ENCODE data around the gene EGLN3. TPM values are rescaled to one million over a fixed set of nuclear protein-coding genes. Genes with fewer than 3 reads are reported as not detected.

Gene EGLN3
- total RNA-seq, 3 donors from 2014 or later (not counting 1 experiment from before 2014, with no cell fraction given) = 0.52 to 1.1 (median 0.57) TPM

DNA sequence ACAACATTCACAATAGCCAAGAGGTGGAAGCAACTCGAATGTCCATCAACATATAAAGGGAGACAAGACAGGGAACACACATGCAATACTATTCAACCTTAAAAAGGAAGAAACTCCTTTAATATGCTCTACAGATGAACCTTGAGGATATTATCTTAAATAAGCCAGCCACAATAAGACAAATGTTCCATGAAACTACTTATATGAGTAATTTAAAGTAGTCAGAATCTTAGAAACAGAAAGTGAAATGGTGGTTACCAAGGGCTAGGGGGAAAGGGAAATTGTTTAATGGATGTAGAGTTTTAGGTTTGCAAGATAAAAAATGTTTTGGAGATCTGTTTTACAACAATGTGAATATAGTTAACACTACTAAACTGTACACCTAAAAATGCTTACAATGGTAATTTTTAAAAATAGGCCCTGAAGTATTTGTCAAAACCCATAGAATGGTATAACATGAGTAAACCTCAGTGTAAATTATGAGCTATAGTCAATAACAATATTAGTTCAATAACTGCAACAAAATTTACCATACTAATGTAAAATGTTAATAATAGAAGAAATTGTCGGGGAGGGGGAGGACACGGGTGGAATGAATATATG lies 71.1 kb downstream of the EGLN3 start:
- intact Hi-C loops (cut with micrococcal nuclease) = no loop called here
- peaks cover 6 to 20% of the 10 kb centered on the region in 2 donors for H3K9me3 Mint-ChIP-seq
- H3K4me1 ChIP-seq (ENCODE audit: control insufficient read depth, insufficient read depth, low read length) = no peaks in the 10 kb centered on the region
- no peak overlapping the region for H3K27ac ChIP-seq (ENCODE audit: low read length)
- H3K27ac Mint-ChIP-seq = no peak overlapping the region
- H3K4me1 Mint-ChIP-seq = no peaks in the 10 kb centered on the region
- ATAC-seq (no peak), DNase-seq (no peak)
- 92% methylated on average over 1 of the region's 3 CpGs for WGBS (ENCODE audit: insufficient coverage)
- H3K36me3 Mint-ChIP-seq = peaks cover 15% of the 10 kb centered on the region
- no peak overlapping the region for H3K4me3 ChIP-seq (ENCODE audit: low read length)
- H3K27me3 Mint-ChIP-seq (ENCODE audit: low read depth in 2 of 2) = no peaks in the 10 kb centered on the region
- peaks cover 8% of the 10 kb centered on the region for H3K9me3 ChIP-seq (ENCODE audit: control insufficient read depth, insufficient read depth, low read length)
- no peaks in the 10 kb centered on the region for H3K27me3 ChIP-seq (ENCODE audit: control insufficient read depth, insufficient read depth, low read length)
- TF ChIP-seq CTCF (IDR thresholded peaks at IDR 0.05) = no peak
- H3K36me3 ChIP-seq (ENCODE audit: control insufficient read depth, insufficient read depth, low read length) = no peaks in the 10 kb centered on the region
- H3K4me3 Mint-ChIP-seq = no peak overlapping the region

DNA sequence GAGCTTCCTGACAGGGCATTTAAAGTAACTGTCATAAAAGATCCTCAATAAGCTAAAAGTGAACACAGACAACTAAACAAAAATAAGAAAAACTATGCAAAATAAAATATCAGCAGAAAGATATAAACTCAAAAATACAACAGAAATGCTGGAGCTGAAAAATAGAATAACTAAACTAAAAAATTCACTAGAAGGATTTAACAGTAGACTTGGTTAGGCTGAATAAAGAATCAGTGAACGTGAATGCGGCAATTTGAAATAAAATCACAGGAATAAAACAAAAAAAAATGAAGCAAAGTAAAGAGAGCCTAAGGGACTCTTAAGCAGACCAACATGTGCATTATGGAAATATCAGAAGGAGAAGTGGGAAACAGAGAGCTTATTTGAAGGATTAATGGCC lies 74.6 kb downstream of the EGLN3 start:
- Histone ChIP-seq H3K27me3 (ENCODE audit: control insufficient read depth, insufficient read depth, low read length) (no peaks in the 10 kb centered on the region), H3K4me3 (ENCODE audit: low read length) (no peak overlapping the region), H3K4me1 (ENCODE audit: control insufficient read depth, insufficient read depth, low read length) (no peaks in the 10 kb centered on the region), H3K36me3 (ENCODE audit: control insufficient read depth, insufficient read depth, low read length) (no peaks in the 10 kb centered on the region), H3K27ac (ENCODE audit: low read length) (no peak overlapping the region), H3K9me3 (ENCODE audit: control insufficient read depth, insufficient read depth, low read length) (peaks cover 13% of the 10 kb centered on the region)
- Mint-ChIP-seq H3K9me3 (peaks cover 11 to 20% of the 10 kb centered on the region in 2 donors), H3K4me1 (no peaks in the 10 kb centered on the region), H3K4me3 (no peak overlapping the region), H3K27ac (no peak overlapping the region), H3K27me3 (ENCODE audit: low read depth in 2 of 2) (no peaks in the 10 kb centered on the region), H3K36me3 (peaks cover 15% of the 10 kb centered on the region)
- intact Hi-C loops (cut with micrococcal nuclease) = no loop called here
- TF ChIP-seq CTCF (IDR thresholded peaks at IDR 0.05) = no peak
- no peak for ATAC-seq
- 100% methylated on average over 2 of the region's 2 CpGs for WGBS (ENCODE audit: insufficient coverage)
- DNase-seq = no peak

Data from natural killer cell (primary cell).